MV-4-11 (cell line): ENCODE results near the gene NME9.

Experiments used
- DNase-seq: peaks from one replicate; lab custom pipeline; 2025; lab: John Stamatoyannopoulos, UW

Gene NME9

GRCh38 chr3:138281561-138281960 is 48.1 kb downstream of the NME9 start:
- DNase-seq: no peak

DNA sequence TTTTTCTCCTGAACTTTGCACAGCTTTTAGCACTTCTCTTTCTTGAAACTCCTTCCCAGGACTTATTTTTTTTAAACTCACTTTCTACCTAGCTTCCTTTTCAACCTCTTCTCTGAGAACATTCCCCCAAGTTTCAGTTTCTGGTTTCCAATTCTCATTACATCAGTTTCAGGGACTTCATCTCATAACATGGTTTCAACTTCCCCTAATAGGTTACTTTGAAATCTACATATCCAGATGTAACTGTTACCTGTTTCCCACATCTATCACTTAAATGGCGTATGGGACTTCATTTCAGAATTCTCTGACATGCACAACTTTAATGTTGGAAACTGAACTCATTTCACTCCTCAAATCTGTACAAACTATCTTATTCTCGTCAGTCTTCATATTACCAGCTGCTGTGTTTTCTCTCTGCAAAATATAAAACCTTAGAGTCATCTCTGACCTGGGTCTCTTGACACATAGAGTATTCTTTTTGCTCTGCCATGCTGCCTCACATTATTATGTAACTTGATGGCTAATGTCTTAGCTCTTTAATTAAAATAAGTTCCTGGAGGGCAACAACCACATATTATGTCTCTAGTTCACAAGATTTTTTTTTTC is 58.4 kb downstream of the NME9 start:
- DNase-seq: peak; percentile 10

GRCh38 chr3:138270245-138270644 is 59.4 kb downstream of the NME9 start:
- no peak for DNase-seq

GRCh38 chr3:138267083-138267482 is 62.6 kb downstream of the NME9 start:
- DNase-seq: no peak

DNA sequence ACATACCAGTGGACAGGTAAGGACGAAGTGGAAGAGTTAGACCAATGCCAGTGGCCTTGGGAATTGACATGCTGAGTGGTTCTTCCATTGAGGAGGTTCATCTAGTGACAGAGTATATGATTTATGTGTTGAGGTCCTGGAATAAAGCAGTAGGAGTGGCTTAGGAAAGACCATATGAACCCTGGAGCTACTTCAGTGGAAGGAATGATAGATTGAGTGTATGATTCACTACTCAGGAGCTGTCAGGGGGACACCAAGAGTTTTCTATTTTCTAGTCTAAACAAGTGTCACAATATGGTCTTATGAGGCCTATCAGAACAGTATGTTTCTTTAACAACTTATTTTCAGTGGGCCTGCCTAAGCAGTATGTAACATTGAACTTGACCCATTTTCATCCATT is 63.9 kb downstream of the NME9 start:
- no peak for DNase-seq

- no peak for DNase-seq
Measured at GRCh38 chr3:138263104-138263503, 66.5 kb downstream of the NME9 start.

DNA sequence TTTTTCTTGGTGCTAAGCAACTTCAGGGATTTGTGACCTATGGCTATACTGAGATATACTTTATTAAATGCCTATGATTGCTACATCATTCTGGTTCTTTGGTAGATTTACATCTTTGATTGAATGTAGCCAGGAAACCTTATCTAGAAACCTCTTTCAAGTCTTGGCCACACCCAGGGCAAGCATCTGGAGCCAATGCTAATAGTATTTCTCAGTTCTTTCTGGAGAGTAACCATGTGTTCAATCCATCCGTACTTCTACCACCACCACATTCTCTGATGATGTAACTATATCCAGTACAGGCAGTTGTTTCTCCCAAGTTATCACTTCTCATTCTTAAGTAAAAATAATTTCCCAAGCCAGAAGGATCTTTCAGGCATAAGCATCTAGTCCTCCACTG is 69.0 kb downstream of the NME9 start:
- DNase-seq: no peak

GRCh38 chr3:138259126-138259525 is 70.5 kb downstream of the NME9 start:
- DNase-seq: no peak

DNA sequence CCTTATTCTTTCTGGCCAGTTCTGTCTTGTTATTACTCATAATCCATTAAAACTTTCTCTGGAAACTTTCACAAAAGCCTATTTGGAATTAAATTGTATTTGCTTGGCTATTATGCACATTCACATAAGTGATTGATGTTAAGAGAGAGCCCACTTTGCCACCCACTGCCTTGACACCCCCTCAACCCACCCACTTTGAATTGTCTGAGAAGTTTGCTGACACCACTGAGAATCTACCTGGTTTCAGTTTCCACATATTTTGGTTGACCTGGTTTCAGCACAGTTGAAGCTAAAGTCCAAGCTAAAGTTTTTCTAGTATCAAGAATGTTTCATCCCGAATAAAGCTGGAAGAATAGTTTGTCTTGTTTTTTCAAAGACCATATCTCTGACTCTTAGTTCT is 71.7 kb downstream of the NME9 start:
- DNase-seq: no peak

DNA sequence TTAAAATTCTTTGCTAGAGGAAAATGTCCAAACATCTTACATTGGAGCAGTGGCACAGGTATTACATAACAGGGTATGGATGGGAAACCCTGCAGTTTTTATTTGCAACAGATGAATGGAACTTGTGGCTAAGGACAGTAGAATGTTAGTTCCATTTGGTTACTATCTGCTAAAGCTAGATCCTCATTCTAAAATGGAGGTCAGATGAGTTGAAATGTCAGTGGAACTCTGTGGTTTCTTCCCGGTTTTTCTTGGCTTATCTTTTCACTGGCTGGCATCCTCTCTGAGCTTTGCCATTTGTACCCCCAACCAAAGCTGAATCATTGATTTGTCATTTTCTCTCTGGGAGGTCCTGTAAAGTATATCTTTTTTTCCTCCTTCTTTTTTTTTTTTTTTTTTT is 73.6 kb downstream of the NME9 start:
- no peak for DNase-seq

DNA sequence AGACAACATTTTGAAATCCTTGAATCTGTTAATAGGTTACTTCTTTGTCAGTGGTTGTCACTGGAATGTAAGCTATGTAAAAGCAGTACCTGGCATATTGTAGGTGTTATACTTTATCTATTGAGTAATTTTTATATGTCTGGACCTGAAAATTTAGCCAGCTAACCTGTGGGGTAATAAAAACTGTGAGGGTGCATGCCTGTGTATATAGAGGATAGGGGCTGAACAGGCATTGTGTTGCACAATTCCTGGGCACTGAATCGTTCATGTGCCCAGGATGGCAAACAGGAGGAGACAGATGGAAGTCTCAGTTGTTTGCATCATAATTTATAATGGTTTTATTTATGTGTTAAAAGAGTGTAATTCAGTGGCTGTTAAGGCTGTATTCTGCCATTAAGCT is 75.4 kb downstream of the NME9 start:
- no peak for DNase-seq

DNA sequence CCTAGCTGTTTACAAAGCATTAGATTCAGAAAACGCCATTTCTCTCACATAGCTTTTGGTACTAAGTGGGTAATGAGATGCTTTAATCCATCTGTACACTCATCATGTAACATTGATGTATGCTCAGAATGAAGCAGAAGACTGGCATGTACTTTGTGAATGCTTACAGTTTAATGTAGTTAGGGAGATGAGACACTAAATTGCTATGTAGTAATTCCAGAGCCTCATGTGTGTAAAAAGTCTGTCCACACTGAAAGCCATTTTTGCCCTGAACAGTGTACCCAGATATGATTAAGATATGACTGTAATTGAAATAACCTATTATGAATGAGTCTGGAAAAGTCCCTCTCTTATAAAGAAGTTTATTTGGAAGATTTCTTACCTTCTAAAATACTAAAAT is 76.0 kb downstream of the NME9 start:
- DNase-seq: no peak
